ENCODE measurements around the gene STK25. TPM values are rescaled to one million over a fixed set of nuclear protein-coding genes. Genes with fewer than 3 reads are reported as not detected.

The STK25 gene
- 256 and 264 TPM in 2 replicates for total RNA-seq

GRCh38 chr2:241508240-241509154, at the start of gene STK25:
Gene STK25, minus strand, starts transcription at chr2:241508584. Its CDS starts 549 bp downstream, at chr2:241508035.
- no peak for TF ChIP-seq CTCF (conservative IDR thresholded peaks at IDR 0.05; ENCODE audit: low read depth, low read length)

GRCh38 chr2:241556746-241557145, 48.4 kb upstream of the STK25 start:
- no peak for DNase-seq (ENCODE audit: low read depth)
- no peak overlapping the region for H3K4me3 ChIP-seq (ENCODE audit: low read depth, low read length)
- TF ChIP-seq CTCF (conservative IDR thresholded peaks at IDR 0.05; ENCODE audit: low read depth, low read length): no peak

More at GRCh38 chr2:241508240-241509154, at the start of gene STK25:
- DNase-seq (ENCODE audit: low read depth): peak; percentile 69
- H3K4me3 ChIP-seq (ENCODE audit: low read depth, low read length): peak within 1 kb of the TSS; percentile 92

GRCh38 chr2:241555711-241556110, 47.3 kb upstream of the STK25 start:
- H3K4me3 ChIP-seq (ENCODE audit: low read depth, low read length): no peak overlapping the region
- no peak for TF ChIP-seq CTCF (conservative IDR thresholded peaks at IDR 0.05; ENCODE audit: low read depth, low read length)
- DNase-seq (ENCODE audit: low read depth): no peak

- TF ChIP-seq CTCF (conservative IDR thresholded peaks at IDR 0.05; ENCODE audit: low read depth, low read length): no peak
- no peak for DNase-seq (ENCODE audit: low read depth)
- H3K4me3 ChIP-seq (ENCODE audit: low read depth, low read length): no peak overlapping the region
These were observed 46.4 kb upstream of the STK25 start for GRCh38 chr2:241554610-241555322.

- no peak for TF ChIP-seq CTCF (conservative IDR thresholded peaks at IDR 0.05; ENCODE audit: low read depth, low read length)
- H3K4me3 ChIP-seq (ENCODE audit: low read depth, low read length): no peak overlapping the region
- DNase-seq (ENCODE audit: low read depth): no peak
These were observed 45.6 kb upstream of the STK25 start for GRCh38 chr2:241553981-241554380.

- no peak for DNase-seq (ENCODE audit: low read depth)
- H3K4me3 ChIP-seq (ENCODE audit: low read depth, low read length): no peak overlapping the region
- no peak for TF ChIP-seq CTCF (conservative IDR thresholded peaks at IDR 0.05; ENCODE audit: low read depth, low read length)
These were observed 45.1 kb upstream of the STK25 start for GRCh38 chr2:241553512-241553830.
